Fibroblast of the conjunctiva (primary cell): ENCODE data around the gene CA12.

Source experiments
- DNase-seq: peaks from one replicate; pipeline ENCODE4 v3.0.0-alpha.2; 2010; ENCODE audit warnings: low read depth

CA12 gene

DNA sequence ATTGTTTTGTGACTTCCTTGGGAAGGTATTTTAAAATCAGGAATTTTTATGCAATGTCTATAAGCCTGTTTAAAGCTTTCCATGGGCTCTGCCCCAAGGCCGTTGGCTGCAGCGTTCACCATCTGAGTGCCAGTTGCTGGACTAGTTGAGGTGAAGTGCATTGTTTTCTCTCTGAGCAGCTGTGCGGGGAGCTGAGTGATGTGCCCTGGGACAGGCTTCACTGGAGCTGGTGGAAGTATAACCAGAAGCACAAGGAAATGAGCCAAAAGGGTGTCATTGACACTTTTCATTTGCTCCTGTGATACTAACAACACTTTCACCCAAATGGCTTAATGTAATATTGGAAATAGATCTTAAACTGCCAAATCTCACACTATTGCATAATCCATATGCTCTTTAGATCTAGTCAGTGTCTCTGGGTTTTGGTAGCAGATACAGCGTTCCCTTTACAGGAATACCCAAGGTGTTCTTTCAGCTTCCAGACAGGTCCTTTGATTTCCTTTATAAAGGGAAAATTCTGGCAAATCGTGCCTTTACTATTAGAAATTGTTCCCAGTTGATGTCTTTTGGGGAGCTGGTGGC is 75.1 kb downstream of the CA12 start:
- no peak for DNase-seq

GRCh38 chr15:63305260-63305659 is 76.4 kb downstream of the CA12 start:
- no peak for DNase-seq

GRCh38 chr15:63301088-63301487 is 80.6 kb downstream of the CA12 start:
- no peak for DNase-seq

DNA sequence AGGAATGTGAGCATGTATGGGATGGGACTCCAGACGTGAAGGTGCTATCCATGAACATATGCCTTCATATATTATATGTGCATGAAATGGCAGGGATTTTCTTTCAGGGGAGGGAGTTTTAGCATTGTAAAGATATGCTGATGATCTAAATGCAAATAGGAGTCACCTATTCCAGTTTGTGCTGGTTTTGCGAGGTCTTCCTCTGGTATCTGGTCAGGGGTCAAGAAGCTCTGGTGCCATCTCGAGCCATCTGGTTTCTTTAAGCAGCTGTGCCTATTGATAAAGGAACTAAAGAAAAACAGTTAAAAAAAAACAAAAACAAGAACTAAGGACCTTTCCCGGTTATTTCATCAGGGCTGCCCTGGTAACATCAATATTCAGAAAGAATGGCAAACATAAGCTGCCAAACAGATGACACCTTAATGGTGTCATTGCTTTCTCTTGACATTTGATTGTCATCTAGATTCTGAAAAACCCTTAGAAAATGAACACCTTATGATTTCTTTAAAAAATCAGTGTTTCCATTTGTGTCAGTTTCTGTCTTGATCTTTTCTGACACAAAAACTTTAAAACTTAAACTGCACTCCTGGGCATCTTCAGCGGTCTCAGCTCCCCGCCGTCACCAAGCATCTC is 81.6 kb downstream of the CA12 start:
- no peak for DNase-seq

- no peak for DNase-seq
Measured at GRCh38 chr15:63296195-63296594, 85.5 kb downstream of the CA12 start.

GRCh38 chr15:63295341-63295740 is 86.3 kb downstream of the CA12 start:
- no peak for DNase-seq

DNA sequence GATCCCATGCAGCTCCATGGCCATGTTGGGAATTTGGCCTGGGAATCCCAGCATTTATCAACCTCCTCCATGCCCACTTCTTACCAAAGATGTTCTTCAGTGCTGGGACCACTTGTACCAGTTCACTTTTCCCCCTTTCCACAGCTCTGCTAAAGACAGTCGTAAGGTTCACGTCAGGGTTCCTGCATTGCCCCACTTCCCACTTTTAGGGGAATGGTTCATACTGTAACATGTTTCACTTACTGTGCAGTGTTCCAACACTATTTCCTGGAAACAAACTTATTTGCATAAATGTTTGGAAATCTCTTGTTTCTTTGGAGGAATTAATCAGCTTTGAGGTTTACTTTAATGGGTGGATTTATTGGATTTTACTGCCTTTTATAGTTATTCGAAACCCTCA is 87.3 kb downstream of the CA12 start:
- no peak for DNase-seq

DNA sequence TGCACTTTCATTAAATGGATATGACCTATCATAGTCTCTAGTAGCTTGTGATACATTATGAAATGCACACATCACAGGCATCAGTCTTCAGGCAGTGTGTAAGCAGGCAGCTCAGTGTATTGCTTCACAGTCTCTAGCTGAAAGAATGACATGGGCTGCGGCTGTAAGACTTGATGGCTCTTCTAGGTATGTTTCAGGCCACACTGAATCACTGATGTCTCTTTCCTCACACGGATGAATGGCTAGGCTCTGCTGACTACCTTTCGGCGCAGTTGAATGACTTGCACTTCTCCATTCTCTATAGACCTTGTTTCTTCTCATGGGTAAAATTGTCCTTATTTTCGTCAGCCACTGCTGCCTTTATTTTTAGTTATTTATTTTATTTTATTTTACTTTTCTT is 88.9 kb downstream of the CA12 start:
- DNase-seq = no peak

DNA sequence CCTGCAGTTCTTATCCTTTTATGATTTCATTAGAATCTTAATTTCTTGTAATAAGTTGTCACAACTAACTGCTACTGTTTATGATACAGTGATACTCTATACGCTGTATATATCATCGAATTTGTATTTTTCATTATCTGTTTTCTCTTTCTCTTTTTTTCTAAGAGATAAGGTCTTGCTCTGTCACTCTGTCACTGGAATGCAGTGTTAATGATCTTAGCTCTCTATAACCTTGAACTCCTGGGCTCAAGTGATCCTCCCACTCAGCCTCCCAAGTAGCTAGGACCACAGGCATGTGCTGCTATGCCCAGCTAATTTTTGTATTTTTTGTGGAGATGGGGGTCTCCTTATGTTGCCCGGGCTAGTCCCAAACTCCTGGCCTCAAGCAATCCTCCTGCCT is 89.4 kb downstream of the CA12 start:
- DNase-seq = no peak

DNA sequence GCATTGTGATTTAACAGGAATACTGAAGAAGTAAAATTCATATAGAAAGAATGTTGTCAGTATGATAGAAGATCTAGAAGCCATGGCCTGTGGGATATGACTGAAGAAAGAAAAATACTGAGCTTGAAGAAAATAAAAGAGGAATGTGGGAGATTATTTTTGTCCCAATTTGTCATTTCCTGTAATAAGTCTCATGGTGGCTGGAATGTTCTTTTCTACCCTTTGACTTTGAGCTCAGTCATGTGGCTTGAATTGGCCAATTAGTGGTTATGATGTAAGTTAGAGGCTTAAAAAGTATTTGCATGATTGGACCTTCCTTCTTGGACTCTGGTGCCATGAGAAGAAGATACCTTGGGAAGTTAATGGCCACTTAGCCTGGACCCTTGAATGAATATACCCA is 90.1 kb downstream of the CA12 start:
- DNase-seq = peak; percentile 12

- peak; percentile 47 for DNase-seq
Measured at GRCh38 chr15:63288778-63289378, 92.8 kb downstream of the CA12 start.

DNA sequence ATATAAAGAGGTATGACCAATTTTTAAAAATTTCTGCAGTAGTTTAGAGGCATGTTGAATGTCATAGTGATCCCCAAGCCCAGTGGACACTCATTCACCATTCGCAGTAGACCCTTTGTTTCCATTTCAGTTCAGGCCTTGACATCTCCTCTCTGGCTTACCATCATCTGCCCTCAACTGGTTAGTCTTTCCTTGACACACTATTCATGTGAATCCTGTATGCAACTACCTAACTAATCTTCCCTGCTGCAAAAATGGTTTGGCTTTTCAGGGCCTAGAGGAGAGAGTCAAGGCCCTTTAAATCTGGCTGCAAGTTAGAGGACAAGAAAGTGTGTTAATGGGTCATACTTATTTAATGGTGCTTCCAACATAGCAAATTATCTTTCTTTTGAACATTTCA is 93.3 kb downstream of the CA12 start:
- no peak for DNase-seq

- DNase-seq = no peak
Measured at GRCh38 chr15:63287109-63287508, 94.5 kb downstream of the CA12 start.

DNA sequence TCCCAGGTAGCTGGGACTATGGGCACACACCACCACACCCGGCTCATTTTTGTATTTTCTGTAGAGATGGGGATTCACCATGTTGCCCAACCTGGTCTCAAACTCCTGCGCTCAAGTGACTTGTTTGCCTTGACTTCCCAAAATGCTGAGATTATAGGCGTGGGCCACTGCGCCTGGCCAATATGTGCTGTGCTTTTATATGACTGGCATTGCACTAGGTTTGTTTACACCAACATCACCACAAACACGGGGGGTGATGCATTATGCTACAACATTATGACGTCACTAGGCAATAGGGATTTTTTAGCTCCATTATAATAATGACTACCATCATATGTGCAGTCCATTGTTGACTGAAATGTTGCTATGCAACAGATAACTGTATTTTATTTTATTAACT is 97.3 kb downstream of the CA12 start:
- DNase-seq = no peak

- no peak for DNase-seq
Measured at GRCh38 chr15:63283126-63283525, 98.5 kb downstream of the CA12 start.

- no peak for DNase-seq
Measured at GRCh38 chr15:63277893-63278456, 103.7 kb downstream of the CA12 start.

DNA sequence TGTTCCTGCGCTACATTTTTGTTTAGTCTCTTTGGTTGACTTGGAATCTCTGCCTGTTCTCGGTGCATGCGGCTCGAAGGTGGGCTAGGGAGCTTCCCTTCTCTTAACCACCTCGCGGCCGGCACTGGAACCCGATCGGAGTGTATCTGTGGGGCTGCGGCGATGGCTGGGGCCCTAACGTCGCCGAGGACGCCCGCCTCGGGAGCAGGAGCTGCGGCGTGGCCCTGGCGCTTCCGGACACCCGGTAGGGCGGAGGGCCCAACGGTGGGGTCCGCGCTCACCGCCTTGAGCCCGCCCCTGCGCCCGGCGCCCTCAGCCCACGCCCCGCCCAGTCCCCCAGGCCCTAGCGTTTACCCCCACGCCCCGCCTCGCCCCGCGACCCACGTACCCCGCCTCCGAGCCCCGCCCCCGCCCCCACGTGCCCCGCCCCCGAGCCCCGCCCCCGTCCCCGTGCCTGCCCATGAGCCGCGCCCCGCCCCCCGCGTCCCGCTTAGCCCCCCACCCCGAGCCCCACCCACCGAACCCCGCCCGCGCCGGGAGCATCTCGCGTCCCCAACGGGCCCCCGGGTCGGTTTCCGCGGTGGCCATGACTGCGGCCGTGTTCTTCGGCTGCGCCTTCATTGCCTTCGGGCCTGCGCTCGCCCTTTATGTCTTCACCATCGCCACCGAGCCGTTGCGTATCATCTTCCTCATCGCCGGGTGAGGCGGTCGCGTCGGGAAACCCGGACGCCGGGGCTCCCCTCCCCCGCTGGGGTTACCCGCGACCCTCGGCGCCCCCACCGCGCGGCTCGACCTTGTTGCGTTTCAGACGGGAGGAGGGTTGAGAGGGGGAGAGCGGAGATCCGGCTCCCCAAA is 104.4 kb downstream of the CA12 start, which contains the start of gene APH1B:
Gene APH1B, plus strand, starts transcription at position 568 of the 855 bp plus-strand sequence. Its CDS starts 19 bp downstream, at position 587.
- peak; percentile 53 for DNase-seq

DNA sequence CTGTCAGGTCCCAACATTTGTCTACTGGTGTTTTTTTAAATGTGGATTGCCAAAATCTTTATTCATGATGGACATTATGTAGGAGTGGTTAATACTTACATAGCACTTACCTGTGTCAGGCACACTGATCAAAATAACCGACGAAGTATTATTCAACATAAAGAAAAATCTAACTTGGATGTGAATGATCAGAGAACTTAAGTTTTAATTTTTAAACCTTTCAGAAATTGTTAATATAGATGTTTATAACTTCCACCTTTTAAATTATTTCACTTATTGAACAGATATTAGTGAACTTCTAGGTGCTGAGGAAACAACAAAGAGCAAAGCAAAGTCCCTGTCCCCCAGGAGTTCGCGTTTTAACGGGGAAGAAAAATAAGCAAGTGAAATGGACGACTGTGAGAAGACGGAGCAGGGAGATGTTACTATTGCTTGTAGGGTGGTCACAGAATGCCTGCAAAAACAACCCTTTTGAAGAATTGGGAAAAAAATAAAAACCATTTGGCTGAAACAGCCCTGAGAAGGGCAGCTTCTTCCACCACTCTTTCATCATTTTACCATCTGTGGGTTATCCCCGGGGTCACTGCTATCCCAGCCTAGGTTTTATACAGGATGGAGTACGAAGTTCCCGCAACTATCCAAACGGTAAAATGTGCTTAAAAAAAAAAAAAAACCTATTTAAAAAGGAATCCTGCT is 105.2 kb downstream of the CA12 start:
- peak; percentile 24 for DNase-seq

- no peak for DNase-seq
Measured at GRCh38 chr15:63274427-63274826, 107.2 kb downstream of the CA12 start.
